H9 (cell line): ENCODE data around the gene SNAPC5. TPM values are rescaled to one million over a fixed set of nuclear protein-coding genes. Genes with fewer than 3 reads are reported as not detected.

ENCODE experiments used
- DNase-seq: peaks from one replicate; pipeline ENCODE4 v3.0.0-alpha.2; 2017
- H2AFZ ChIP-seq: one replicate; pipeline ENCODE4 v1.6.1; 2013; ENCODE audit warnings: mild to moderate bottlenecking, low read length, control low read depth, moderate library complexity
- H2AK5ac ChIP-seq: 2 replicates; pipeline ENCODE4 v1.6.1; 2013; ENCODE audit warnings: low read length, control low read depth, mixed read lengths; ENCODE audit not compliant: insufficient read length
- H2BK120ac ChIP-seq: one replicate; pipeline ENCODE4 v1.6.1; 2013; ENCODE audit warnings: low read depth, mild to moderate bottlenecking, low read length, control low read depth, inconsistent platforms; ENCODE audit not compliant: poor library complexity, severe bottlenecking
- H2BK12ac ChIP-seq: 2 replicates; pipeline ENCODE4 v1.6.1; 2013; ENCODE audit warnings: low read length, control low read depth, mixed read lengths, low read depth; ENCODE audit not compliant: insufficient read length
- H2BK15ac ChIP-seq: 2 replicates; pipeline ENCODE4 v1.6.1; 2013; ENCODE audit warnings: low read depth, low read length, control low read depth
- H2BK20ac ChIP-seq: one replicate; pipeline ENCODE4 v1.6.1; 2013; ENCODE audit warnings: low read depth, mild to moderate bottlenecking, low read length, control low read depth, inconsistent platforms; ENCODE audit not compliant: poor library complexity, severe bottlenecking
- H2BK5ac ChIP-seq: 2 replicates; pipeline ENCODE4 v1.6.1; 2013; ENCODE audit warnings: low read length, control low read depth, mixed read lengths; ENCODE audit not compliant: insufficient read length
- H3K14ac ChIP-seq: 2 replicates; pipeline ENCODE4 v1.6.1; 2013; ENCODE audit warnings: low read length, control low read depth; ENCODE audit not compliant: insufficient read depth
- H3K18ac ChIP-seq: 2 replicates; pipeline ENCODE4 v1.6.1; 2013; ENCODE audit warnings: low read depth, mild to moderate bottlenecking, mixed read lengths, low read length, control low read depth; ENCODE audit not compliant: insufficient read length
- H3K23ac ChIP-seq: 2 replicates; pipeline ENCODE4 v1.6.1; 2013; ENCODE audit warnings: low read length, control low read depth, mixed read lengths, low read depth; ENCODE audit not compliant: insufficient read length
- H3K23me2 ChIP-seq: 2 replicates; pipeline ENCODE4 v1.6.1; 2013; ENCODE audit warnings: low read depth, mild to moderate bottlenecking, mixed read lengths, low read length, control low read depth; ENCODE audit not compliant: insufficient read length, poor library complexity, severe bottlenecking
- H3K27ac ChIP-seq: 2 replicates; pipeline ENCODE4 v1.5.1; 2013; ENCODE audit warnings: low read length, control low read depth, mixed read lengths, low read depth; ENCODE audit not compliant: insufficient read length
- H3K27me3 ChIP-seq: 2 replicates; pipeline ENCODE4 v1.6.1; 2013; ENCODE audit warnings: low read length, control low read depth, inconsistent platforms; ENCODE audit not compliant: insufficient read depth
- H3K4ac ChIP-seq: 2 replicates; pipeline ENCODE4 v1.6.1; 2013; ENCODE audit warnings: low read depth, mild to moderate bottlenecking, control low read depth, inconsistent platforms, low read length, moderate library complexity
- H3K4me1 ChIP-seq: 2 replicates; pipeline ENCODE4 v1.6.1; 2013; ENCODE audit warnings: low read length, control low read depth, inconsistent platforms; ENCODE audit not compliant: insufficient read depth
- H3K4me2 ChIP-seq: 2 replicates; pipeline ENCODE4 v1.6.1; 2013; ENCODE audit warnings: low read length, control low read depth, mixed read lengths; ENCODE audit not compliant: insufficient read length, insufficient read depth
- H3K56ac ChIP-seq: 2 replicates; pipeline ENCODE4 v1.6.1; 2013; ENCODE audit warnings: low read depth, mild to moderate bottlenecking, mixed read lengths, low read length, control low read depth; ENCODE audit not compliant: insufficient read length
- H3K79me1 ChIP-seq: 2 replicates; pipeline ENCODE4 v1.6.1; 2013; ENCODE audit warnings: low read depth, mild to moderate bottlenecking, moderate library complexity, low read length, control low read depth, inconsistent platforms; ENCODE audit not compliant: insufficient read depth, poor library complexity, severe bottlenecking
- H3K79me2 ChIP-seq: 2 replicates; pipeline ENCODE4 v1.6.1; 2013; ENCODE audit warnings: low read length, control low read depth, inconsistent platforms; ENCODE audit not compliant: insufficient read depth
- H3K9ac ChIP-seq: 2 replicates; pipeline ENCODE4 v1.6.1; 2013; ENCODE audit warnings: low read length, control low read depth, mixed read lengths; ENCODE audit not compliant: insufficient read length; ENCODE audit errors: extremely low read depth
- H3K9me3 ChIP-seq: one replicate; pipeline ENCODE4 v1.6.1; 2013; ENCODE audit warnings: low read depth, low read length, inconsistent platforms; ENCODE audit not compliant: control insufficient read depth
- H3T11ph ChIP-seq: one replicate; pipeline ENCODE4 v1.6.1; 2013; ENCODE audit warnings: mild to moderate bottlenecking, low read length, control low read depth, inconsistent platforms
- H4K20me1 ChIP-seq: one replicate; pipeline ENCODE4 v1.6.1; 2013; ENCODE audit not compliant: control insufficient read depth, insufficient read length, insufficient read depth
- H4K5ac ChIP-seq: 2 replicates; pipeline ENCODE4 v1.6.1; 2013; ENCODE audit warnings: low read depth, mild to moderate bottlenecking, mixed read lengths, low read length, control low read depth; ENCODE audit not compliant: insufficient read length
- H4K8ac ChIP-seq: replicated peaks from 2 replicates; pipeline ENCODE4 v1.6.1; 2013; ENCODE audit warnings: low read length, control low read depth, mixed read lengths, low read depth; ENCODE audit not compliant: insufficient read length
- H4K91ac ChIP-seq: 2 replicates; pipeline ENCODE4 v1.6.1; 2013; ENCODE audit warnings: low read depth, mild to moderate bottlenecking, moderate library complexity, mixed read lengths, low read length, control low read depth; ENCODE audit not compliant: insufficient read length
- H3K27ac Mint-ChIP-seq, 3 experiments: 2 replicates in 2 of 3; 3 replicates in 1 of 3; pipeline ENCODE4 v1.8.0; 2020 to 2021; ENCODE audit warnings: mixed read lengths in 3 of 3, mild to moderate bottlenecking in 1 of 3, moderate library complexity in 1 of 3
- H3K27me3 Mint-ChIP-seq: 2 replicates; pipeline ENCODE4 v1.8.0; 2021; ENCODE audit warnings: low read depth, mild to moderate bottlenecking, moderate library complexity, mixed read lengths
- H3K36me3 Mint-ChIP-seq, 3 experiments: 2 replicates in 2 of 3; 3 replicates in 1 of 3; pipeline ENCODE4 v1.8.0; 2020 to 2021; ENCODE audit warnings: low read depth in 3 of 3, mixed read lengths in 3 of 3; ENCODE audit not compliant: insufficient read depth in 1 of 3
- H3K4me1 Mint-ChIP-seq, 2 experiments: 2 replicates each; pipeline ENCODE4 v1.8.0; 2020; ENCODE audit warnings: mixed read lengths in 2 of 2
- H3K4me3 Mint-ChIP-seq, 2 experiments: 2 replicates in 1 of 2; 3 replicates in 1 of 2; pipeline ENCODE4 v1.8.0; 2020 to 2021; ENCODE audit warnings: mild to moderate bottlenecking in 2 of 2, mixed read lengths in 2 of 2, moderate library complexity in 1 of 2
- H3K9me3 Mint-ChIP-seq, 2 experiments: 2 replicates in 1 of 2; 3 replicates in 1 of 2; pipeline ENCODE4 v1.8.0; 2020; ENCODE audit warnings: mild to moderate bottlenecking in 2 of 2, mixed read lengths in 2 of 2, moderate library complexity in 1 of 2
- CTCF ChIP-seq: fragments of 200-600 bp; sonication (generic); conservative IDR thresholded peaks from 3 replicates; pipeline ENCODE4 v1.8.0; 2021; ENCODE audit warnings: antibody characterized with exemption, mild to moderate bottlenecking
- WGBS: extraction: QIAGEN DNeasy Blood & Tissue Kit; methylation state at CpG from one replicate; pipeline ENCODE4 v1.1.7; 2013; ENCODE audit warnings: missing lambda C conversion rate, low lambda C conversion rate, mixed read lengths; ENCODE audit not compliant: insufficient read length; ENCODE audit errors: extremely low coverage; 5-methylcytosine and 5-hydroxymethylcytosine counted together
- total RNA-seq: library from RNA; stranded (reverse); gene quantifications from 2 replicates; pipeline ENCODE4 v1.2.1, GENCODE V29; 2021

Gene SNAPC5
- total RNA-seq, 1 experiment from 2014 or later, result 28.9 TPM

DNA sequence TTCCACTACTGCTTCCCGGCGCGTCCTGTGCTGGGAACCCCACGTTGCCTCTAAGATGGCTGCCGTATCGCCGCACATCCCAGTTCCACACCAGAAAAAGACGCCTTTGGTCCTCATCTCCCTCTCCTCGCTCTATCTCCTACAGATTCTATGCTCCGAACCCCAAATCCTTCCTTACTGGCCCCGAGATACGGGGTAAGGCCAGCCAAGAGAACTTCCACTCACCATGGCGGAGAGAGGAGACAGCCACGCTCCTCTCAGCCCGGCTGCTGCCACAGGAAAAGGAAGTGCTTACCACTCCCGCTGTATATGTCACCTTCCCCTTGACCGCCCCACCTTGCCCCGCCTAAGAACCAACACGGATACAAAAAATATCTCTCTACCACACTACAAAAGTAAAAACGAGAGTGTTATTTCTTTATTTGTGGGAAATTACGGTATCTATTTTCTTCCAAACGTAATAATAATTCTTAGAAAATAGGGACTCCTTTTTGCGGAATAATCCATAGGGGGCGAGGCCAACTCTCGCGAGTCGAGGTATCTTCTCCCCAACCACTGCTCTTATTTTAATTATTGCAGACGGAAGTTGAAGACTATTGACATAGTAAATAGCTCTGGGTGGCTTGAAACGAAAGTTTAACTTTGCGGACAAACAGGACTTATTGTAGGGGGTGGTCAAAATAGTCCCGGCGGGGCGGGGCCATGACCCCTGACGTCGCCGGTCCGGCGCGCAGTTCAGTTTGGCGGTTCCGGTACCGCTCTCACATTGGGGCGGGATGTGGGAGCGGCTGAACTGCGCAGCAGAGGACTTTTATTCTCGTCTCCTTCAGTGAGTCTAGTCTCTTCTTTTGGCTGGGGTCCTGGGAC, 7.2 kb upstream of the SNAPC5 start, which contains the start of the genes RPL4 and ZWILCH:
Gene RPL4 (minus strand): TSS at position 293 of the 867 bp plus-strand sequence. CDS start 65 bp downstream, at position 228.
Gene ZWILCH (plus strand): TSS at position 764 of the 867 bp plus-strand sequence. CDS start 13 bp downstream, at position 777.
- TF ChIP-seq CTCF, result no peak
- Mint-ChIP-seq H3K4me3 (peak within 1 kb of the TSS; percentile 98 to 100), H3K36me3 (peaks cover 45 to 60% (median 59%) of the 10 kb centered on the region in 3 experiments), H3K9me3 (no peaks in the 10 kb centered on the region; a peak in 2 of 5 replicates), H3K4me1 (peaks cover 22 to 32% of the 10 kb centered on the region in 2 experiments), H3K27ac (peak within 1 kb of the TSS; percentile 98 to 100 (median 100)), H3K27me3 (no peaks in the 10 kb centered on the region)
- Histone ChIP-seq H2BK20ac (no peak within 1 kb of the TSS), H3K4me1 (no peaks in the 10 kb centered on the region), H3K56ac (peak within 1 kb of the TSS; percentile 13), H3K4me2 (peak within 1 kb of the TSS; percentile 87), H2AK5ac (no peak within 1 kb of the TSS), H3K27ac (peak within 1 kb of the TSS; percentile 47), H4K20me1 (no peaks in the 10 kb centered on the region), H3K79me2 (peaks cover 31% of the 10 kb centered on the region; the same call in 1 of the 2 replicates), H3K23me2 (no peaks in the 10 kb centered on the region), H2BK15ac (no peak within 1 kb of the TSS), H3K14ac (peak within 1 kb of the TSS; percentile 95), H2AFZ (no peak within 1 kb of the TSS), H3K4ac (no peak within 1 kb of the TSS; the same call in 1 of the 2 replicates), H4K91ac (no peak within 1 kb of the TSS), H4K5ac (peak within 1 kb of the TSS; percentile 39), H3K9ac (peak within 1 kb of the TSS; percentile 96), H3K27me3 (no peaks in the 10 kb centered on the region), H3K79me1 (no peaks in the 10 kb centered on the region), H3T11ph (no peak within 1 kb of the TSS), H4K8ac (no peak within 1 kb of the TSS), H2BK12ac (no peak within 1 kb of the TSS), H2BK120ac (no peak within 1 kb of the TSS), H3K9me3 (no peaks in the 10 kb centered on the region), H2BK5ac (peak within 1 kb of the TSS; percentile 3), H3K23ac (no peak within 1 kb of the TSS), H3K18ac (peak within 1 kb of the TSS; percentile 92)
- WGBS, result no CpG with 5 or more reads among the region's 46 CpGs
- peak; percentile 75 for DNase-seq
